Karpas-422 (cell line): Measurements from ENCODE around the gene NPAS3. TPM values are rescaled to one million over a fixed set of nuclear protein-coding genes. Genes with fewer than 3 reads are reported as not detected.
A peak's percentile ranks its signal among the peaks of the same experiment; 100 is the strongest.

Source experiments
- DNase-seq: peaks from one replicate; pipeline ENCODE4 v3.0.0-alpha.2; 2015
- H2AFZ ChIP-seq: fragments of 200-600 bp; sonication (generic); 2 replicates; pipeline ENCODE4 v1.6.1; 2014; ENCODE audit warnings: antibody characterized with exemption, low read length, mixed read lengths
- H3K27ac ChIP-seq: fragments of 200-600 bp; sonication (generic); 2 replicates; pipeline ENCODE4 v1.5.1; 2014; ENCODE audit warnings: mild to moderate bottlenecking, low read length, moderate library complexity
- H3K27me3 ChIP-seq: fragments of 200-600 bp; sonication (generic); 2 replicates; pipeline ENCODE4 v1.6.1; 2014; ENCODE audit warnings: low read length, mixed read lengths
- H3K36me3 ChIP-seq: fragments of 200-600 bp; sonication (generic); 2 replicates; pipeline ENCODE4 v1.6.1; 2014; ENCODE audit warnings: low read length, mixed read lengths; ENCODE audit not compliant: insufficient read depth
- H3K4me1 ChIP-seq: fragments of 200-600 bp; sonication (generic); 2 replicates; pipeline ENCODE4 v1.6.1; 2014; ENCODE audit warnings: mild to moderate bottlenecking, low read length, mixed read lengths
- H3K4me2 ChIP-seq: fragments of 200-600 bp; sonication (generic); 2 replicates; pipeline ENCODE4 v1.6.1; 2014; ENCODE audit warnings: low read length, low read depth, mild to moderate bottlenecking; ENCODE audit not compliant: poor library complexity, severe bottlenecking
- H3K4me3 ChIP-seq: fragments of 200-600 bp; sonication (generic); 2 replicates; pipeline ENCODE4 v1.5.1; 2014; ENCODE audit warnings: mild to moderate bottlenecking, antibody characterized with exemption, low read length, mixed read lengths
- H3K79me2 ChIP-seq: fragments of 200-600 bp; sonication (generic); 2 replicates; pipeline ENCODE4 v1.6.1; 2014; ENCODE audit warnings: mild to moderate bottlenecking, low read length, mixed read lengths
- H3K9ac ChIP-seq: fragments of 200-600 bp; sonication (generic); 2 replicates; pipeline ENCODE4 v1.6.0; 2014; ENCODE audit warnings: low read length
- H3K9me2 ChIP-seq: fragments of 200-600 bp; sonication (generic), shearing (Covaris generic); replicated peaks from 2 replicates; pipeline ENCODE4 v1.6.0; 2014; ENCODE audit warnings: mild to moderate bottlenecking, low read length, moderate library complexity; ENCODE audit not compliant: insufficient read depth
- H3K9me3 ChIP-seq: fragments of 300-700, 200-600 bp; sonication (generic); 2 replicates; pipeline ENCODE4 v1.6.1; 2014; ENCODE audit warnings: low read length, mixed read lengths
- H4K20me1 ChIP-seq: fragments of 200-600 bp; sonication (generic); 2 replicates; pipeline ENCODE4 v1.6.1; 2014; ENCODE audit warnings: mild to moderate bottlenecking, antibody characterized with exemption, low read length, low read depth; ENCODE audit not compliant: insufficient read depth
- total RNA-seq: library from RNA; depleted of rRNA; stranded (reverse); fragments of >200 nt; shearing (Covaris generic); gene quantifications from 2 replicates; pipeline ENCODE4 v1.2.3, GENCODE V29; 2014; ENCODE audit warnings: low replicate concordance

The NPAS3 gene
- total RNA-seq, 1 experiment from 2014 or later, result 1.6 TPM

DNA sequence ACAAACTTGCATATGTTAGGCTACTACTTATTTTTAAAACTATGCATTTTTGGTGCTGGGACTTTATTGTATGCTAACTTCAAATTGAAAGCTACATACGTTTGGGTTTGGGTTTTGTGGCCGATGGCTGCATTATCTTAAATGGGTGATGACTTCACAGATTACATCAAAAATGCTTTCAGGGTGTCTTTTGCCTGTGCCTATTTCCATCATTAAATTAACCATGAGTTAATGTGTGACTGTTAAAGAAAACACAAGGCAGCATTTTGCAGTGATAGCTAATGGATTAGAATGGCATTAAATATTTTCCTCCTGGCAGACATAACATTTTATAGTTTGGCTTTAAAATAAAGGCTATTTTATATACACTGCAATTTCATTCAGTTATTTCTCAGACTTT, 659.9 kb downstream of the NPAS3 start:
- no peaks in the 10 kb centered on the region; the same call in 1 of the 2 replicates for H3K9me2 ChIP-seq
- peaks cover 14% of the 10 kb centered on the region; the same call in 1 of the 2 replicates for H3K4me1 ChIP-seq
- H3K9ac ChIP-seq, result no peak overlapping the region
- no peak overlapping the region for H3K4me2 ChIP-seq
- no peak overlapping the region for H3K27ac ChIP-seq
- no peak for DNase-seq
- H3K36me3 ChIP-seq, result no peaks in the 10 kb centered on the region
- H4K20me1 ChIP-seq, result no peaks in the 10 kb centered on the region
- no peaks in the 10 kb centered on the region for H3K27me3 ChIP-seq
- no peaks in the 10 kb centered on the region for H3K9me3 ChIP-seq
- H2AFZ ChIP-seq, result no peak overlapping the region
- no peak overlapping the region for H3K4me3 ChIP-seq
- H3K79me2 ChIP-seq, result no peaks in the 10 kb centered on the region

DNA sequence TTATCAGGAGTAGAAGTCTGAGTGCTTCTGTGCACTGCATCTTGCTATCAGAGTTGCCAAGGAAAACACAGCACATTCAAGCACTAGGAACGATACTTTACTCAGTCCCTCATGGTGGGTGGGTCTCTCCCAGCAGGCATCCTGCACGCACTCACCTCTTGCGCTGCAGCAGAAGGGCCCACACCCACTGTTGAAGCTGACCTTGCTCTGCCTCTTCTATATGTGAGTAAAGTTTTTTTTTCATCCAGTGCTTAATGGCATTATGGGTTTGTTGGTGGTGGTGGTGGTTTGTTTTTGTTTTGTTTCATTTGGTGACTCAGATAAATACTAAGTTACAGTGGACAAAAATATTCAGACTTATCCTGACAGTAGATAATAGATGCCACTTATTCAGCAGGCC, 663.7 kb downstream of the NPAS3 start:
- H3K9me3 ChIP-seq, result no peaks in the 10 kb centered on the region
- no peak overlapping the region for H3K4me2 ChIP-seq
- H3K27ac ChIP-seq, result no peak overlapping the region
- no peak overlapping the region for H2AFZ ChIP-seq
- no peaks in the 10 kb centered on the region for H3K36me3 ChIP-seq
- H3K9ac ChIP-seq, result no peak overlapping the region
- no peak overlapping the region for H3K4me3 ChIP-seq
- no peaks in the 10 kb centered on the region for H3K27me3 ChIP-seq
- no peaks in the 10 kb centered on the region for H4K20me1 ChIP-seq
- H3K4me1 ChIP-seq, result peaks cover 15% of the 10 kb centered on the region; the same call in 1 of the 2 replicates
- DNase-seq, result no peak
- no peaks in the 10 kb centered on the region for H3K9me2 ChIP-seq
- no peaks in the 10 kb centered on the region for H3K79me2 ChIP-seq

- Histone ChIP-seq H3K9ac (no peak overlapping the region), H3K4me1 (peaks cover 19% of the 10 kb centered on the region), H2AFZ (no peak overlapping the region), H3K4me3 (no peak overlapping the region), H3K36me3 (no peaks in the 10 kb centered on the region), H3K27ac (no peak overlapping the region), H4K20me1 (no peaks in the 10 kb centered on the region), H3K9me3 (no peaks in the 10 kb centered on the region), H3K27me3 (no peaks in the 10 kb centered on the region), H3K4me2 (no peak overlapping the region), H3K9me2 (no peaks in the 10 kb centered on the region), H3K79me2 (no peaks in the 10 kb centered on the region)
- DNase-seq, result no peak
Observed at GRCh38 chr14:33606591-33606990, 667.9 kb downstream of the NPAS3 start.

GRCh38 chr14:33609582-33609981, 670.9 kb downstream of the NPAS3 start:
- no peaks in the 10 kb centered on the region for H4K20me1 ChIP-seq
- H3K9me3 ChIP-seq, result no peaks in the 10 kb centered on the region
- H3K79me2 ChIP-seq, result no peaks in the 10 kb centered on the region
- H3K27me3 ChIP-seq, result no peaks in the 10 kb centered on the region
- no peak overlapping the region for H3K27ac ChIP-seq
- H3K36me3 ChIP-seq, result no peaks in the 10 kb centered on the region
- no peaks in the 10 kb centered on the region for H3K9me2 ChIP-seq
- no peak overlapping the region for H2AFZ ChIP-seq
- H3K9ac ChIP-seq, result no peak overlapping the region
- H3K4me2 ChIP-seq, result no peak overlapping the region
- no peak for DNase-seq
- no peak overlapping the region for H3K4me3 ChIP-seq
- peaks cover 16% of the 10 kb centered on the region for H3K4me1 ChIP-seq

- no peaks in the 10 kb centered on the region for H3K27me3 ChIP-seq
- no peak overlapping the region for H3K4me3 ChIP-seq
- H3K36me3 ChIP-seq, result no peaks in the 10 kb centered on the region
- no peaks in the 10 kb centered on the region for H3K79me2 ChIP-seq
- H3K27ac ChIP-seq, result no peak overlapping the region
- no peaks in the 10 kb centered on the region for H3K9me3 ChIP-seq
- no peak for DNase-seq
- H4K20me1 ChIP-seq, result no peaks in the 10 kb centered on the region
- no peak overlapping the region for H3K9ac ChIP-seq
- peaks cover 16% of the 10 kb centered on the region for H3K4me1 ChIP-seq
- H3K4me2 ChIP-seq, result no peak overlapping the region
- no peaks in the 10 kb centered on the region for H3K9me2 ChIP-seq
- H2AFZ ChIP-seq, result no peak overlapping the region
Observed at GRCh38 chr14:33610121-33610520, 671.4 kb downstream of the NPAS3 start.

GRCh38 chr14:33611405-33612196, 672.9 kb downstream of the NPAS3 start:
- H3K4me2 ChIP-seq, result no peak overlapping the region
- no peak for DNase-seq
- no peak overlapping the region for H3K4me3 ChIP-seq
- H3K36me3 ChIP-seq, result no peaks in the 10 kb centered on the region
- no peak overlapping the region; the same call in 1 of the 2 replicates for H2AFZ ChIP-seq
- H3K9me3 ChIP-seq, result no peaks in the 10 kb centered on the region
- H4K20me1 ChIP-seq, result no peaks in the 10 kb centered on the region
- no peak overlapping the region for H3K9ac ChIP-seq
- H3K4me1 ChIP-seq, result peaks cover 16% of the 10 kb centered on the region
- no peaks in the 10 kb centered on the region for H3K27me3 ChIP-seq
- no peaks in the 10 kb centered on the region for H3K79me2 ChIP-seq
- no peak overlapping the region for H3K27ac ChIP-seq
- no peaks in the 10 kb centered on the region for H3K9me2 ChIP-seq

DNA sequence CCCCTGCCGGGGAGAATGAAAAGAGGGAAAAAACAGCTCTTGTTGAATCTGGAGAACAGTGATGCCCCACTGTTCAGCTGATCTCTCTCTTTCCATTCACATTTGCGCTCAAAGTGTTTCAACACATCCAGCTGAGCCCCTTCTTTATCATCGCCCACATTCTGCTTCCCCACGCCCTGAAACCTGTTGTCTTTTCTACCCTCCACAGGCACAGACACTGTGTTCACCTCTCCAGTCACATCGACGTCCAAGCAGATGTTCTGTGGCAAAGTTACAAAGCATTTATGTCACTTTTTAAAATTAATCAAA, 673.5 kb downstream of the NPAS3 start:
- DNase-seq, result no peak
- no peak overlapping the region for H3K4me3 ChIP-seq
- peaks cover 16% of the 10 kb centered on the region for H3K4me1 ChIP-seq
- no peaks in the 10 kb centered on the region for H3K27me3 ChIP-seq
- H3K9me2 ChIP-seq, result no peaks in the 10 kb centered on the region
- H3K36me3 ChIP-seq, result no peaks in the 10 kb centered on the region
- no peaks in the 10 kb centered on the region for H3K9me3 ChIP-seq
- peak overlapping the region; percentile 34 for H2AFZ ChIP-seq
- H3K79me2 ChIP-seq, result no peaks in the 10 kb centered on the region
- H3K27ac ChIP-seq, result no peak overlapping the region
- H3K4me2 ChIP-seq, result no peak overlapping the region
- no peak overlapping the region for H3K9ac ChIP-seq
- H4K20me1 ChIP-seq, result no peaks in the 10 kb centered on the region

GRCh38 chr14:33617154-33617553, 678.5 kb downstream of the NPAS3 start:
- 0 out of 2 replicates have a peak, but pooled peaks cover 6% of the 10 kb centered on the region for H3K4me1 ChIP-seq
- H3K27ac ChIP-seq, result no peak overlapping the region
- no peaks in the 10 kb centered on the region for H3K9me3 ChIP-seq
- H3K4me3 ChIP-seq, result no peak overlapping the region
- no peak overlapping the region for H2AFZ ChIP-seq
- H3K4me2 ChIP-seq, result no peak overlapping the region
- H3K27me3 ChIP-seq, result no peaks in the 10 kb centered on the region
- H3K9me2 ChIP-seq, result no peaks in the 10 kb centered on the region
- no peaks in the 10 kb centered on the region for H4K20me1 ChIP-seq
- DNase-seq, result no peak
- H3K9ac ChIP-seq, result no peak overlapping the region
- no peaks in the 10 kb centered on the region for H3K79me2 ChIP-seq
- H3K36me3 ChIP-seq, result no peaks in the 10 kb centered on the region
